Muscle layer of colon (tissue), 2 donors: Measurements from ENCODE around the gene CYREN.

Source experiments
- H3K27ac ChIP-seq: one replicate; pipeline ENCODE4 v1.7.0; 2013; ENCODE audit warnings: low read depth, mild to moderate bottlenecking, low read length, moderate library complexity
- H3K27me3 ChIP-seq, 2 donors: one replicate each; pipeline ENCODE4 v1.7.0; 2013; ENCODE audit warnings: low read length in 2 of 2, mild to moderate bottlenecking in 2 of 2; ENCODE audit not compliant: insufficient read depth in 2 of 2, control insufficient read depth in 1 of 2
- H3K36me3 ChIP-seq: one replicate; pipeline ENCODE4 v1.7.0; 2013; ENCODE audit warnings: mild to moderate bottlenecking, low read length; ENCODE audit not compliant: insufficient read depth
- H3K4me1 ChIP-seq: one replicate; pipeline ENCODE4 v1.7.0; 2013; ENCODE audit warnings: mild to moderate bottlenecking, low read length; ENCODE audit not compliant: insufficient read depth
- H3K4me3 ChIP-seq, 2 donors: one replicate each; pipeline ENCODE4 v1.7.0; 2013; ENCODE audit warnings: low read length in 2 of 2, low read depth in 1 of 2, mild to moderate bottlenecking in 1 of 2, moderate library complexity in 1 of 2
- H3K9ac ChIP-seq: one replicate; pipeline ENCODE4 v1.7.0; 2013; ENCODE audit warnings: low read length
- H3K9me3 ChIP-seq: one replicate; pipeline ENCODE4 v1.7.0; 2013; ENCODE audit warnings: mild to moderate bottlenecking, low read length
- donor health status: abdominal sarcoma.
- donor health status: Adenocarcinoma of cecum.

Gene CYREN

GRCh38 chr7:135162382-135163001 is 8.0 kb downstream of the CYREN start:
- no peak overlapping the region for H3K4me3 ChIP-seq
- H3K4me1 ChIP-seq = peaks cover 24% of the 10 kb centered on the region
- no peak overlapping the region for H3K9ac ChIP-seq
- H3K36me3 ChIP-seq = peaks cover 39% of the 10 kb centered on the region
- H3K27me3 ChIP-seq = no peaks in the 10 kb centered on the region
- no peak overlapping the region for H3K27ac ChIP-seq
- no peaks in the 10 kb centered on the region for H3K9me3 ChIP-seq

DNA sequence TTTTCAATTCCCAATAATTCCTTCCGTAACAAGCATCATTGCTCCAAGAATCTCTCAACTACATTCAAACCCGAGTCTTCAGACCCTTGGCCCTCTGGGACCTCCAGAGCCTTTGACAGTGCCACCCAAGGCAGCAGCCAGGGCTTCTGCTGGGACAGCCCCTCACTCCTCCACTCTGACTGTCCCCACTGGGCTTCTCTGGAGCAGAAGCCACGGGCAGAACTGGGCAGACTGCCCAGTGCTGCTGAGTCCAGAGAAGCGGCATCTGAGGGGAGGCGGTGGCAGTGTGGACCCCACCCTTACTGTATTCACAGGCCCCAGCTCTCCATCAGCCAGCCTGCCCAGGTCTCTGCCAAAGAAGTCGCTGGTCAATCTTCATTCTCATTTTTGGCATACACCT is 8.8 kb downstream of the CYREN start:
- H3K9ac ChIP-seq = no peak overlapping the region
- no peaks in the 10 kb centered on the region for H3K9me3 ChIP-seq
- H3K27ac ChIP-seq = no peak overlapping the region
- H3K36me3 ChIP-seq = peaks cover 30% of the 10 kb centered on the region
- H3K4me3 ChIP-seq = no peak overlapping the region
- no peaks in the 10 kb centered on the region for H3K27me3 ChIP-seq
- H3K4me1 ChIP-seq = peaks cover 23% of the 10 kb centered on the region

DNA sequence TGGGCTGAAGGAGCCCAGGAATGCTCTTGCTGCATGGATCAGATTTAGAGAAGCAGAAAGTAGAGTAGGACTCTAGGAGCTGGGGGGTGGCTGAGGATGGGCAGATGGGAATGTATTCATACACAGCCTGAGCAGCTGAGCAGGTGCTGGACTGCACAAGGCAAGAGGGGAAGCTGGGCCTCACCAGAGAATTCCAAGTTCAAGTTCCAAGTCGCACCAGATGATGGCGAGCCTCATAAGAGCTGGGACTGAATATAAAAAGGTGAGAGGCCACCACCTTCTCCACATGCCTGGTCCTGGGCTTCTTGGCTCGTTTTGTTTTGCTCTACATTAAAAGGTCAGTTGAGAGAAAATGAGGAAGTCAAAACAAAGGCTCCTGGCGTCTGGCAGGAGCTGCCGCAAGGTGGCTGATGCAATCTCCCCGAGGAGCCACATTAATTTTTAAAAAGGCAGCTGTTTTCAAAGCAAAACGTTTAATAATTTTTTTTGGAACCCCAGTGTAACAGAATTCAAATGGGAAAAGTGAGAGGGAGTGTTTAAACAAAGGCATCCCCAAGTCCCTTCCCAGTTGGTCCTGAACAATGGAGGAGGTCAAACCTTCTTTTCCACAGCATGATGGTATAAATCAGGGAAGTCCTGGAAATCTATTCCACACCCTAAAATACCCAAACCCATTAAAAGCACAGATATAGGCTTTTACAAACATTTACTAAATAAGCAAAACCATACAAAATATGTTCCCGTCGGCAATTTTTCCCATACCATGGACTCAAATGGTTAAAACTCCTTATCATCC is 9.5 kb downstream of the CYREN start:
- H3K9ac ChIP-seq = no peak overlapping the region
- H3K27me3 ChIP-seq = no peaks in the 10 kb centered on the region
- H3K4me3 ChIP-seq = no peak overlapping the region
- peaks cover 23% of the 10 kb centered on the region for H3K4me1 ChIP-seq
- H3K9me3 ChIP-seq = no peaks in the 10 kb centered on the region
- peaks cover 25% of the 10 kb centered on the region for H3K36me3 ChIP-seq
- peak overlapping the region; percentile 15 for H3K27ac ChIP-seq

DNA sequence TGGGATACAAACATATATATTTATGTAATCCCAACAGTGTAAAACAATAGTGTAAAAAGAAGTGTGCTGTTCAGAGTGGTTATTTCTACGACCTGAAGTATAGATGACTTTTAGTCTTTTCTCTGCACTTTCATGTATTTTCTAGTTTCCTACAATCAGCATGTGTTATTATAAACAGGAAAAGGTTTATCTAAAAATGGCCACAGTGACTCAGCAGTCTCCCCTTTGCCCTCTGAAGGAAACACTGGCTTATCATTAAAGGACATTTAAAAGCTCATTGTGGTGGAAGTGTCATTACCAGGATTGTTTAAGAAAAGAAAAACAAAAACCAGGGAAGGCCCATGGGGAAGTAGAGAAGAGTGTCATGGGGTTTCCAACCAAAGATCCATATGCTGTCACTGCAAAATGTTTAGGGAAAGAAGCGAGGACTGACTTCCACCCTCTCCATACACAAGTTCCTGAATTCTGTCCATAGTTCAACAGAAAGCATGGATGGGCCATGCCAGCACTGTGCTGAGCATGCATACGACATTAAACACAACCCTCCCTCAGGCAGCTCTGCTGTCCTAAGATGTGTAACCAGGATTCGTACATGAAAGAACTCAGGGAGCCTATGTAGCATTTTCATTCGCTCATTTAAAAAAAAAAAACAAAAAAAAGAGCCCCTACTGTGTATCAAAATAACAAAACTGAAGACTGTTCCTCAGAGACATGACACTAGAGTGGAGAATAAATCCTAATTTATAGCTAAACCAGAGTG is 10.2 kb downstream of the CYREN start:
- H3K4me3 ChIP-seq = no peak overlapping the region
- H3K9me3 ChIP-seq = no peaks in the 10 kb centered on the region
- no peak overlapping the region for H3K9ac ChIP-seq
- no peak overlapping the region for H3K27ac ChIP-seq
- H3K4me1 ChIP-seq = peaks cover 23% of the 10 kb centered on the region
- H3K36me3 ChIP-seq = peaks cover 17% of the 10 kb centered on the region
- no peaks in the 10 kb centered on the region for H3K27me3 ChIP-seq

- no peak overlapping the region for H3K27ac ChIP-seq
Observed at GRCh38 chr7:135159359-135160085, 11.0 kb downstream of the CYREN start.

DNA sequence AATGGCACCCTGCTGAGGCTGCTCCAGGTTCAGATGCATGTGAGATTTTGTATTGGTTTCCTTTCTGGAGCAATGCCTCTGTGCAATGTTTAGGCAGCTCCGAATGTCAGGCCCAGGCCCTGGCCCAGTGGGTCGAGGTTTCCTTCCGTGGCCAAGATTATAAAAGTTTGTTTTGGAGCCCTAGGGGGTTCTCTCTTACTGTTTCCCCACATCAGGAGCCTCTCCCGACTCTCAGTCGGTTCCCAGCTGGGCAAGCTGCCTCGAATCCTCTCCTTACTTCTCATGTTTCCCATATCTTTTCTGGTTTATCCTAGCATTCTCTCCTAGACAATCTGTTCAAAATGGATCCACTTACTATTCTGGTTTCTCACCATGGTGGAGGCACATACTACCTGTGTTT is 11.6 kb downstream of the CYREN start:
- Histone ChIP-seq H3K4me1 (peaks cover 23% of the 10 kb centered on the region), H3K27ac (no peak overlapping the region), H3K9ac (no peak overlapping the region), H3K9me3 (no peaks in the 10 kb centered on the region), H3K36me3 (peaks cover 7% of the 10 kb centered on the region), H3K4me3 (no peak overlapping the region), H3K27me3 (no peaks in the 10 kb centered on the region)

More at GRCh38 chr7:135159359-135160085, 11.0 kb downstream of the CYREN start:
- Histone ChIP-seq H3K27me3 (no peaks in the 10 kb centered on the region), H3K9me3 (no peaks in the 10 kb centered on the region), H3K4me3 (no peak overlapping the region), H3K4me1 (peaks cover 23% of the 10 kb centered on the region), H3K9ac (no peak overlapping the region), H3K36me3 (peaks cover 11% of the 10 kb centered on the region)

GRCh38 chr7:135158141-135158655 is 12.3 kb downstream of the CYREN start:
- Histone ChIP-seq H3K4me3 (no peak overlapping the region), H3K9ac (no peak overlapping the region), H3K27me3 (no peaks in the 10 kb centered on the region), H3K9me3 (no peaks in the 10 kb centered on the region), H3K36me3 (peaks cover 5% of the 10 kb centered on the region), H3K4me1 (peaks cover 23% of the 10 kb centered on the region), H3K27ac (no peak overlapping the region)

GRCh38 chr7:135156290-135156689 is 14.2 kb downstream of the CYREN start:
- H3K4me3 ChIP-seq = no peak overlapping the region

GRCh38 chr7:135154734-135155133 is 15.8 kb downstream of the CYREN start:
- H3K36me3 ChIP-seq = no peaks in the 10 kb centered on the region
- H3K4me1 ChIP-seq = peaks cover 6% of the 10 kb centered on the region
- H3K4me3 ChIP-seq = no peak overlapping the region
- H3K9ac ChIP-seq = no peak overlapping the region
- H3K27ac ChIP-seq = no peak overlapping the region
- H3K27me3 ChIP-seq = no peaks in the 10 kb centered on the region
- H3K9me3 ChIP-seq = no peaks in the 10 kb centered on the region

More at GRCh38 chr7:135156290-135156689, 14.2 kb downstream of the CYREN start:
- no peaks in the 10 kb centered on the region for H3K9me3 ChIP-seq
- no peaks in the 10 kb centered on the region for H3K27me3 ChIP-seq
- H3K9ac ChIP-seq = no peak overlapping the region
- no peaks in the 10 kb centered on the region for H3K36me3 ChIP-seq
- peaks cover 17% of the 10 kb centered on the region for H3K4me1 ChIP-seq
- H3K27ac ChIP-seq = no peak overlapping the region

DNA sequence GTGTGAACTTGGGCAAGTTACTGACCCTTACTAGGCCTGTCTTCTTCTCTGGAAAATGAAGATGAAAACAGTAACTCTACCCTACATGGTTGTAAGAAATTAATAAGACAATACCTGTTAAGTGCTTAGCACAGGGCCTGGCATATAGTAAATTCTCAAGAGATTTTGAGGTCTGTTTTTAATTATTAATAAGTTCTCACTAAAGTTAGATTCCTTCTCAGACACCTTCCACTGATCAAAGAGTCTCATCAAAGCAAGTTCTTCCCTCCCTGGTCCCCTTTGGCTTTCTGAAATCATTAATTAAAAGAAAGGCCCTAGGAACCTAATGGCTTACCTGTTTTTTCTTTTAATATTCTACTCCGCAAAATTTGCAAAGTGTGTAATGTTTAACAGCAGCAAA is 18.1 kb downstream of the CYREN start:
- no peaks in the 10 kb centered on the region for H3K9me3 ChIP-seq
- peaks cover 8% of the 10 kb centered on the region for H3K4me1 ChIP-seq
- no peak overlapping the region for H3K9ac ChIP-seq
- no peaks in the 10 kb centered on the region for H3K27me3 ChIP-seq
- H3K27ac ChIP-seq = no peak overlapping the region
- H3K4me3 ChIP-seq = no peak overlapping the region
- H3K36me3 ChIP-seq = no peaks in the 10 kb centered on the region

GRCh38 chr7:135151533-135151932 is 19.0 kb downstream of the CYREN start:
- Histone ChIP-seq H3K9me3 (no peaks in the 10 kb centered on the region), H3K36me3 (no peaks in the 10 kb centered on the region), H3K4me3 (no peak overlapping the region), H3K27ac (no peak overlapping the region), H3K9ac (no peak overlapping the region), H3K27me3 (no peaks in the 10 kb centered on the region), H3K4me1 (peaks cover 13% of the 10 kb centered on the region)
